ENCODE measurements around the gene CACNA1I. TPM values are rescaled to one million over a fixed set of nuclear protein-coding genes. Genes with fewer than 3 reads are reported as not detected.

CACNA1I gene
- total and polyA plus RNA-seq, 7 donors, result under 0.01 to 0.95 (median 0.15) TPM; not detected in 3

- H3K27ac ChIP-seq, result no peak overlapping the region
- peaks cover 0 to 27% (median 4%) of the 10 kb centered on the region in 3 donors for H3K27me3 ChIP-seq
- no peak for DNase-seq
- no peaks in the 10 kb centered on the region for H3K9me3 ChIP-seq
- intact Hi-C loops (cut with DNase I), result no loop called here
- H3K4me3 ChIP-seq, result no peak overlapping the region
- WGBS, 2 donors, result 88 to 91% methylated on average over 6 of the region's 6 CpGs
- TF ChIP-seq CTCF (IDR thresholded peaks at IDR 0.05) (no peak), EP300 (IDR thresholded peaks at IDR 0.05) (no peak), POLR2AphosphoS5 (IDR thresholded peaks at IDR 0.05) (no peak), POLR2A (IDR thresholded peaks at IDR 0.05) (no peak)
- no peaks in the 10 kb centered on the region for H3K36me3 ChIP-seq
- no peaks in the 10 kb centered on the region for H3K4me1 ChIP-seq
Observed at GRCh38 chr22:39722032-39722325, 151.4 kb downstream of the CACNA1I start.

GRCh38 chr22:39722501-39722900 is 151.9 kb downstream of the CACNA1I start:
- intact Hi-C loops (cut with DNase I), result no loop called here
- Histone ChIP-seq H3K36me3 (no peaks in the 10 kb centered on the region), H3K9me3 (no peaks in the 10 kb centered on the region), H3K27me3 (peaks cover 0 to 32% (median 4%) of the 10 kb centered on the region in 3 donors), H3K4me1 (no peaks in the 10 kb centered on the region), H3K4me3 (no peak overlapping the region), H3K27ac (no peak overlapping the region)
- WGBS, 2 donors, result 53 to 76% methylated on average over 4 of the region's 4 CpGs
- TF ChIP-seq CTCF (IDR thresholded peaks at IDR 0.05), result no peak
- TF ChIP-seq POLR2A (IDR thresholded peaks at IDR 0.05), result no peak
- TF ChIP-seq EP300 (IDR thresholded peaks at IDR 0.05), result no peak
- TF ChIP-seq POLR2AphosphoS5 (IDR thresholded peaks at IDR 0.05), result no peak
- no peak for DNase-seq

- Histone ChIP-seq H3K9me3 (no peaks in the 10 kb centered on the region), H3K36me3 (no peaks in the 10 kb centered on the region), H3K4me3 (no peak overlapping the region), H3K4me1 (no peaks in the 10 kb centered on the region), H3K27me3 (peaks cover 0 to 41% (median 4%) of the 10 kb centered on the region in 3 donors), H3K27ac (no peak overlapping the region)
- intact Hi-C loops (cut with DNase I), result no loop called here
- WGBS, 2 donors, result 89 to 90% methylated on average over 10 of the region's 10 CpGs
- no peak for DNase-seq
- TF ChIP-seq POLR2AphosphoS5 (IDR thresholded peaks at IDR 0.05) (no peak), POLR2A (IDR thresholded peaks at IDR 0.05) (no peak), EP300 (IDR thresholded peaks at IDR 0.05) (no peak), CTCF (IDR thresholded peaks at IDR 0.05) (no peak)
Observed at GRCh38 chr22:39723463-39723862, 152.9 kb downstream of the CACNA1I start.

GRCh38 chr22:39723899-39724351 is 153.4 kb downstream of the CACNA1I start:
- TF ChIP-seq CTCF (IDR thresholded peaks at IDR 0.05) (no peak), POLR2A (IDR thresholded peaks at IDR 0.05) (no peak), EP300 (IDR thresholded peaks at IDR 0.05) (no peak), POLR2AphosphoS5 (IDR thresholded peaks at IDR 0.05) (no peak)
- Histone ChIP-seq H3K36me3 (no peaks in the 10 kb centered on the region), H3K9me3 (no peaks in the 10 kb centered on the region), H3K4me3 (no peak overlapping the region), H3K4me1 (no peaks in the 10 kb centered on the region), H3K27me3 (peaks cover 0 to 45% (median 4%) of the 10 kb centered on the region in 3 donors), H3K27ac (no peak overlapping the region)
- intact Hi-C loops (cut with DNase I), result no loop called here
- WGBS, 2 donors, result 75 to 85% methylated on average over 3 of the region's 3 CpGs
- DNase-seq, result no peak

- TF ChIP-seq CTCF (IDR thresholded peaks at IDR 0.05) (no peak), POLR2A (IDR thresholded peaks at IDR 0.05) (no peak), EP300 (IDR thresholded peaks at IDR 0.05) (no peak), POLR2AphosphoS5 (IDR thresholded peaks at IDR 0.05) (no peak)
- Histone ChIP-seq H3K9me3 (no peaks in the 10 kb centered on the region), H3K4me1 (no peaks in the 10 kb centered on the region), H3K27me3 (peaks cover 0 to 46% (median 4%) of the 10 kb centered on the region in 3 donors), H3K4me3 (no peak overlapping the region), H3K27ac (no peak overlapping the region), H3K36me3 (no peaks in the 10 kb centered on the region)
- 82 to 88% methylated on average over 4 of the region's 4 CpGs for WGBS, 2 donors
- no peak for DNase-seq
- intact Hi-C loops (cut with DNase I), result no loop called here
Observed at GRCh38 chr22:39724390-39724789, 153.8 kb downstream of the CACNA1I start.

All from sigmoid colon (tissue), 7 donors.